Measurements from ENCODE around the gene FTO. TPM values are rescaled to one million over a fixed set of nuclear protein-coding genes. Genes with fewer than 3 reads are reported as not detected.

FTO gene
- total RNA-seq, 4 donors from 2014 or later = 21.3 to 50.5 (median 40.8) TPM

- intact Hi-C loops (cut with DNase I; ENCODE audit: low total_unique reads) = no loop called here
- peak; percentile 52 for DNase-seq
- peaks cover 0 to 31% (median 17%) of the 10 kb centered on the region in 4 donors for H3K4me1 ChIP-seq
- H3K9me3 ChIP-seq = no peaks in the 10 kb centered on the region
- no peak overlapping the region for H3K27ac ChIP-seq
- H3K4me3 ChIP-seq = no peak overlapping the region
- in situ Hi-C loops (cut with MboI; ENCODE audit: low pct_ligation_motif_present in 1 of 4, low pct_unique_long_range_greater_than_20kb in 1 of 4, low sequenced_read_pairs in 3 of 4) = no loop called here
- no peaks in the 10 kb centered on the region for H3K27me3 ChIP-seq
- whole genome bisulfite sequencing, 2 donors (ENCODE audit: low coverage in 1 of 2) = 0 to 16% methylated on average over 2 to 3 of the region's 3 CpGs
- H3K36me3 ChIP-seq = peaks cover 0 to 8% (median 3%) of the 10 kb centered on the region in 4 donors
- TF ChIP-seq POLR2AphosphoS5 (IDR thresholded peaks at IDR 0.05) = no peak
- TF ChIP-seq EP300 (IDR thresholded peaks at IDR 0.05; ENCODE audit: low read depth) = no peak
- TF ChIP-seq CTCF (IDR thresholded peaks at IDR 0.05) = peak; percentile 52 to 75 (median 64)
- TF ChIP-seq POLR2A (IDR thresholded peaks at IDR 0.05) = no peak
Observed at GRCh38 chr16:53892155-53892554, 188.2 kb downstream of the FTO start.

GRCh38 chr16:53893731-53894435, 189.9 kb downstream of the FTO start:
- TF ChIP-seq POLR2AphosphoS5 (IDR thresholded peaks at IDR 0.05) = peak in 1 of 3 donors; percentile 11
- no peak for TF ChIP-seq EP300 (IDR thresholded peaks at IDR 0.05; ENCODE audit: low read depth)
- TF ChIP-seq POLR2A (IDR thresholded peaks at IDR 0.05) = no peak
- no peak for TF ChIP-seq CTCF (IDR thresholded peaks at IDR 0.05)
- in situ Hi-C loops (cut with MboI; ENCODE audit: low pct_ligation_motif_present in 1 of 4, low pct_unique_long_range_greater_than_20kb in 1 of 4, low sequenced_read_pairs in 3 of 4) = no loop called here

GRCh38 chr16:53894686-53895085, 190.7 kb downstream of the FTO start:
- no peak for DNase-seq
- intact Hi-C loops (cut with DNase I; ENCODE audit: low total_unique reads) = no loop called here
- WGBS, 2 donors (ENCODE audit: low coverage in 1 of 2) = 92 to 96% methylated on average over 2 to 3 of the region's 3 CpGs

More at GRCh38 chr16:53893731-53894435, 189.9 kb downstream of the FTO start:
- DNase-seq = peak; percentile 23
- H3K4me1 ChIP-seq = peaks cover 0 to 36% (median 19%) of the 10 kb centered on the region in 4 donors
- WGBS, 2 donors (ENCODE audit: low coverage in 1 of 2) = 47 to 51% methylated on average over 5 of the region's 5 CpGs
- H3K4me3 ChIP-seq = no peak overlapping the region
- peak overlapping the region in 2 of 4 donors; percentile 23 to 46 for H3K27ac ChIP-seq
- intact Hi-C loops (cut with DNase I; ENCODE audit: low total_unique reads) = no loop called here
- H3K27me3 ChIP-seq = no peaks in the 10 kb centered on the region
- no peaks in the 10 kb centered on the region for H3K9me3 ChIP-seq
- H3K36me3 ChIP-seq = peaks cover 0 to 5% (median 2%) of the 10 kb centered on the region in 4 donors

More at GRCh38 chr16:53894686-53895085, 190.7 kb downstream of the FTO start:
- TF ChIP-seq POLR2A (IDR thresholded peaks at IDR 0.05) (no peak), EP300 (IDR thresholded peaks at IDR 0.05; ENCODE audit: low read depth) (no peak), POLR2AphosphoS5 (IDR thresholded peaks at IDR 0.05) (no peak), CTCF (IDR thresholded peaks at IDR 0.05) (no peak)
- Histone ChIP-seq H3K4me1 (peaks cover 0 to 42% (median 21%) of the 10 kb centered on the region in 4 donors), H3K27me3 (no peaks in the 10 kb centered on the region), H3K9me3 (no peaks in the 10 kb centered on the region), H3K4me3 (no peak overlapping the region), H3K36me3 (no peaks in the 10 kb centered on the region), H3K27ac (no peak overlapping the region)
- in situ Hi-C loops (cut with MboI; ENCODE audit: low pct_ligation_motif_present in 1 of 4, low pct_unique_long_range_greater_than_20kb in 1 of 4, low sequenced_read_pairs in 3 of 4) = no loop called here
